ENCODE results near the gene NADSYN1.

GRCh38 chr11:71476926-71477640 lies 24.1 kb downstream of the NADSYN1 start:
- TF ChIP-seq CTCF (IDR thresholded peaks at IDR 0.05; ENCODE audit: borderline replicate concordance, extremely low read depth, low read length, poor library complexity, severe bottlenecking) (no peak), EZH2 (IDR thresholded peaks at IDR 0.05; ENCODE audit: borderline replicate concordance, low read depth, low read length, severe bottlenecking) (no peak)

Data from DND-41 (cell line).